ENCODE data around the gene LAMB1. TPM values are rescaled to one million over a fixed set of nuclear protein-coding genes. Genes with fewer than 3 reads are reported as not detected.

LAMB1 gene
- total and polyA plus RNA-seq, 2 of the 13 experiments (the other 11 are each of a cell fraction or from before 2014, with no cell fraction given) = 109 to 124 TPM

DNA sequence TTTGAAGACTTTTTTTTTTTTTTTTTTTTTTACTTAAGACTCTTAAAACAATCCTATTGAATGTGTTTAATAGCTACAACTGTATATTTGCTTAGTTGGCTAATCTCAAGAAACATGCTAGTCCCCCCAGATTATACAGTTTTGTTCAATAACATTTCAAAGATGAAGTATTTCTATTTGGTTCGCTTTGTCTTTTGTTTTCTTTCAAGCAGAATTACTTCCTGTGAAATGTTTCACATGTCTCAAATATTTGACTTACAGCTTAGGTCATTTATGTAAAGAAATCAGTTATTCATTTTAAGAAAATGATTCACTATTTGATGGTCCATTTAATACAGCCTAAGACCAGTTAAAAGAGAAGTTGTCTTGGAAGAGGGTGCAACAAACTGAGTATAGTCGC lies 12.8 kb upstream of the LAMB1 start (continued):
- TF ChIP-seq, protein P1, sequence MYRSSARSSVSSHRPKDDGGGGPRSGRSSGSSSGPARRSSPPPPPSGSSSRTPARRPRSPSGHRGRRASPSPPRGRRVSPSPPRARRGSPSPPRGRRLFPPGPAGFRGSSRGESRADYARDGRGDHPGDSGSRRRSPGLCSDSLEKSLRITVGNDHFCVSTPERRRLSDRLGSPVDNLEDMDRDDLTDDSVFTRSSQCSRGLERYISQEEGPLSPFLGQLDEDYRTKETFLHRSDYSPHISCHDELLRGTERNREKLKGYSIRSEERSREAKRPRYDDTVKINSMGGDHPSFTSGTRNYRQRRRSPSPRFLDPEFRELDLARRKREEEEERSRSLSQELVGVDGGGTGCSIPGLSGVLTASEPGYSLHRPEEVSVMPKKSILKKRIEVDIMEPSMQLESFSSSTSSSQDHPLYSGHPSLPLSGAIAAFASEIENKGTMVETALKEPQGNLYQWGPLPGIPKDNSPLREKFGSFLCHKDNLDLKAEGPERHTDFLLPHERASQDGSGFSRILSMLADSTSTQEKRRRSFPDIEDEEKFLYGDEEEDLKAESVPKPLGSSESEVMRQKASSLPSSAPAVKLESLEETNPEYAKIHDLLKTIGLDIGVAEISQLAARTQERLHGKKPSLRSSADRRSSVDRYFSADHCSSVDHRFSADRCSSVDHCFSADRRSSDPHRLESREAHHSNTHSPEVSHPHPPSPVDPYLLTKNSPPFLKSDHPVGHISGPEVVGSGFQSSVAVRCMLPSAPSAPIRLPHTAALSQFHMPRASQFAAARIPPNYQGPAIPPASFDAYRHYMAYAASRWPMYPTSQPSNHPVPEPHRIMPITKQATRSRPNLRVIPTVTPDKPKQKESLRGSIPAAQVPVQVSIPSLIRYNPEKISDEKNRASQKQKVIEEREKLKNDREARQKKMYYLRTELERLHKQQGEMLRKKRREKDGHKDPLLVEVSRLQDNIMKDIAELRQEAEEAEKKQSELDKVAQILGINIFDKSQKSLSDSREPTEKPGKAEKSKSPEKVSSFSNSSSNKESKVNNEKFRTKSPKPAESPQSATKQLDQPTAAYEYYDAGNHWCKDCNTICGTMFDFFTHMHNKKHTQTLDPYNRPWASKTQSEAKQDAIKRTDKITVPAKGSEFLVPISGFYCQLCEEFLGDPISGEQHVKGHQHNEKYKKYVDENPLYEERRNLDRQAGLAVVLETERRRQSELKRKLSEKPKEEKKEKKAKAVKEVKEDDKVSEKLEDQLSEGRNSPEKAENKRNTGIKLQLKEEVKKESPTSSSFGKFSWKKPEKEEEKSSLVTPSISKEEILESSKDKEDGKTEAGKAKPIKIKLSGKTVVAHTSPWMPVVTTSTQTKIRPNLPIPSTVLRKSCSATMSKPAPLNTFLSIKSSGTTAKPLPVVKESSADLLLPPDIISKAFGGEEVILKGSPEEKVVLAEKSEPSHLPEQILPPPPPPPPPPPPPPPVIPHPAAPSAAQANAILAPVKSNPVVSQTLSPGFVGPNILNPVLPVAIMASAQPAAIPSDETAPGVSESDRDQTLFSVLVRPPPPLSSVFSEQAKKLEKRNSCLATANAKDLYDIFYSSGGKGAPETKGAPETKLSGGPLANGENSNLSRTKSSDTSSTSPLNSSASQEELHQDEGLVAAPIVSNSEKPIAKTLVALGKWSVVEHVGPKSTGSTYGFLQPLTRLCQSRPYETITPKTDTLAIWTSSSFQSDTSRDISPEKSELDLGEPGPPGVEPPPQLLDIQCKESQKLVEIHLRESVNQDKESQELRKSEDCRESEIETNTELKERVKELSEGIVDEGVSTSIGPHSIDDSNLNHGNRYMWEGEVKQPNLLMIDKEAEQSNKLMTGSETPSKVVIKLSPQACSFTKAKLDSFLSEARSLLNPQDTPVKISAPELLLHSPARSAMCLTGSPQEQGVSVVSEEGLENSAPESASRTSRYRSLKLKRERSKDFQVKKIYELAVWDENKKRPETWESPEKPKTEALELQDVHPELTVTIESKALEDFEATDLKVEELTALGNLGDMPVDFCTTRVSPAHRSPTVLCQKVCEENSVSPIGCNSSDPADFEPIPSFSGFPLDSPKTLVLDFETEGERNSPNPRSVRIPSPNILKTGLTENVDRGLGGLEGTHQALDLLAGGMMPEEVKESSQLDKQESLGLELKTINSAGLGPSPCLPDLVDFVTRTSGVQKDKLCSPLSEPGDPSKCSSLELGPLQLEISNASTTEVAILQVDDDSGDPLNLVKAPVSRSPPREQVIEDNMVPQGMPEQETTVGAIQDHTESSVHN (CRISPR knock-in tag; IDR thresholded peaks at IDR 0.05) = no peak
- TF ChIP-seq, protein P2, sequence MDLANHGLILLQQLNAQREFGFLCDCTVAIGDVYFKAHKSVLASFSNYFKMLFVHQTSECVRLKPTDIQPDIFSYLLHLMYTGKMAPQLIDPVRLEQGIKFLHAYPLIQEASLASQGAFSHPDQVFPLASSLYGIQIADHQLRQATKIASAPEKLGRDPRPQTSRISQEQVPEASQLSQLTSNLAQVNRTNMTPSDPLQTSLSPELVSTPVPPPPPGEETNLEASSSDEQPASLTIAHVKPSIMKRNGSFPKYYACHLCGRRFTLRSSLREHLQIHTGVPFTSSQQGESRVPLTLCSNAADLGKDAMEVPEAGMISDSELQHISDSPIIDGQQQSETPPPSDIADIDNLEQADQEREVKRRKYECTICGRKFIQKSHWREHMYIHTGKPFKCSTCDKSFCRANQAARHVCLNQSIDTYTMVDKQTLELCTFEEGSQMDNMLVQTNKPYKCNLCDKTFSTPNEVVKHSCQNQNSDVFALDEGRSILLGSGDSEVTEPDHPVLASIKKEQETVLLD (CRISPR knock-in tag; IDR thresholded peaks at IDR 0.05; ENCODE audit: low read depth) = no peak
- TF ChIP-seq, protein P3, sequence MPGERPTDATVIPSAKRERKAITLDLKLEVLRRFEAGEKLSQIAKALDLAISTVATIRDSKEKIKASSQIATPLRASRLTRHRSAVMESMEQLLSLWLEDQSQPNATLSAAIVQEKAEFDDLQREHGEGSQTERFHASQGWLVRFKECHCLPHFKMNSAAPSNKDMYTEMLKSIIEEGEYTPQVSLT (CRISPR knock-in tag; IDR thresholded peaks at IDR 0.05; ENCODE audit: borderline replicate concordance, low read depth) = no peak
- TF ChIP-seq, protein P4, sequence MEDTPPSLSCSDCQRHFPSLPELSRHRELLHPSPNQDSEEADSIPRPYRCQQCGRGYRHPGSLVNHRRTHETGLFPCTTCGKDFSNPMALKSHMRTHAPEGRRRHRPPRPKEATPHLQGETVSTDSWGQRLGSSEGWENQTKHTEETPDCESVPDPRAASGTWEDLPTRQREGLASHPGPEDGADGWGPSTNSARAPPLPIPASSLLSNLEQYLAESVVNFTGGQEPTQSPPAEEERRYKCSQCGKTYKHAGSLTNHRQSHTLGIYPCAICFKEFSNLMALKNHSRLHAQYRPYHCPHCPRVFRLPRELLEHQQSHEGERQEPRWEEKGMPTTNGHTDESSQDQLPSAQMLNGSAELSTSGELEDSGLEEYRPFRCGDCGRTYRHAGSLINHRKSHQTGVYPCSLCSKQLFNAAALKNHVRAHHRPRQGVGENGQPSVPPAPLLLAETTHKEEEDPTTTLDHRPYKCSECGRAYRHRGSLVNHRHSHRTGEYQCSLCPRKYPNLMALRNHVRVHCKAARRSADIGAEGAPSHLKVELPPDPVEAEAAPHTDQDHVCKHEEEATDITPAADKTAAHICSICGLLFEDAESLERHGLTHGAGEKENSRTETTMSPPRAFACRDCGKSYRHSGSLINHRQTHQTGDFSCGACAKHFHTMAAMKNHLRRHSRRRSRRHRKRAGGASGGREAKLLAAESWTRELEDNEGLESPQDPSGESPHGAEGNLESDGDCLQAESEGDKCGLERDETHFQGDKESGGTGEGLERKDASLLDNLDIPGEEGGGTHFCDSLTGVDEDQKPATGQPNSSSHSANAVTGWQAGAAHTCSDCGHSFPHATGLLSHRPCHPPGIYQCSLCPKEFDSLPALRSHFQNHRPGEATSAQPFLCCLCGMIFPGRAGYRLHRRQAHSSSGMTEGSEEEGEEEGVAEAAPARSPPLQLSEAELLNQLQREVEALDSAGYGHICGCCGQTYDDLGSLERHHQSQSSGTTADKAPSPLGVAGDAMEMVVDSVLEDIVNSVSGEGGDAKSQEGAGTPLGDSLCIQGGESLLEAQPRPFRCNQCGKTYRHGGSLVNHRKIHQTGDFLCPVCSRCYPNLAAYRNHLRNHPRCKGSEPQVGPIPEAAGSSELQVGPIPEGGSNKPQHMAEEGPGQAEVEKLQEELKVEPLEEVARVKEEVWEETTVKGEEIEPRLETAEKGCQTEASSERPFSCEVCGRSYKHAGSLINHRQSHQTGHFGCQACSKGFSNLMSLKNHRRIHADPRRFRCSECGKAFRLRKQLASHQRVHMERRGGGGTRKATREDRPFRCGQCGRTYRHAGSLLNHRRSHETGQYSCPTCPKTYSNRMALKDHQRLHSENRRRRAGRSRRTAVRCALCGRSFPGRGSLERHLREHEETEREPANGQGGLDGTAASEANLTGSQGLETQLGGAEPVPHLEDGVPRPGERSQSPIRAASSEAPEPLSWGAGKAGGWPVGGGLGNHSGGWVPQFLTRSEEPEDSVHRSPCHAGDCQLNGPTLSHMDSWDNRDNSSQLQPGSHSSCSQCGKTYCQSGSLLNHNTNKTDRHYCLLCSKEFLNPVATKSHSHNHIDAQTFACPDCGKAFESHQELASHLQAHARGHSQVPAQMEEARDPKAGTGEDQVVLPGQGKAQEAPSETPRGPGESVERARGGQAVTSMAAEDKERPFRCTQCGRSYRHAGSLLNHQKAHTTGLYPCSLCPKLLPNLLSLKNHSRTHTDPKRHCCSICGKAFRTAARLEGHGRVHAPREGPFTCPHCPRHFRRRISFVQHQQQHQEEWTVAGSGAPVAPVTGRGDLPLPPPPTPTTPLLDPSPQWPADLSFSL (CRISPR knock-in tag; IDR thresholded peaks at IDR 0.05) = no peak
- TF ChIP-seq, protein P5, sequence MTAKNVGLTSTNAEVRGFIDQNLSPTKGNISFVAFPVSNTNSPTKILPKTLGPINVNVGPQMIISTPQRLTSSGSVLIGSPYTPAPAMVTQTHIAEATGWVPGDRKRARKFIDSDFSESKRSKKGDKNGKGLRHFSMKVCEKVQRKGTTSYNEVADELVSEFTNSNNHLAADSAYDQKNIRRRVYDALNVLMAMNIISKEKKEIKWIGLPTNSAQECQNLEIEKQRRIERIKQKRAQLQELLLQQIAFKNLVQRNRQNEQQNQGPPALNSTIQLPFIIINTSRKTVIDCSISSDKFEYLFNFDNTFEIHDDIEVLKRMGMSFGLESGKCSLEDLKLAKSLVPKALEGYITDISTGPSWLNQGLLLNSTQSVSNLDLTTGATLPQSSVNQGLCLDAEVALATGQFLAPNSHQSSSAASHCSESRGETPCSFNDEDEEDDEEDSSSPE (CRISPR knock-in tag; IDR thresholded peaks at IDR 0.05) = no peak
- TF ChIP-seq LCORL (IDR thresholded peaks at IDR 0.05) (no peak), LCORL (CRISPR knock-in tag; IDR thresholded peaks at IDR 0.05) (no peak), KLF11 (CRISPR knock-in tag; IDR thresholded peaks at IDR 0.05) (no peak), ZFY (CRISPR knock-in tag; IDR thresholded peaks at IDR 0.05) (no peak), FOSL2 (CRISPR knock-in tag; IDR thresholded peaks at IDR 0.05) (0 out of 2 replicates have a peak, but pooled peaks have one; percentile 11)

Measured in HepG2 (cell line).